Measurements from ENCODE around the gene LHFPL2.
A peak's percentile ranks its signal among the peaks of the same experiment; 100 is the strongest.

The LHFPL2 gene

DNA sequence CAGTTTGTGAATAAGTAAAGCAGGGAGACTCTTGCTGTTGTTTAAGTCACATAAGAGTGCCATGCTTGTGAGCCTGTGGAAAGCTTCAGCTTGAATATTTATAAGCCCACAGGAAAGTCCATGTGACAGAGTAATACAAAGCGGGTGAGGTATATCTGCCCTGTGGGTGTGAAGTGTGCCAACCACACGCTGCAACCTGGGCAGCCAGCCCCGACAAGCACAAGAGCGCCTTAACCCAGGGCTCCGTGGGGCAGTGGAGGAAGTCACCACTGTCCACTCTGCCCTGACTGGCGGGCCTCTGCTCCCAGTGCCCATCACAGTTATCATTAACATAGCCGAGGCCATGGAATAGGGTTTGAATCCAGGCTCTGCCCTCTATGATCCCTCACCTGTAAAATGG, 155.9 kb downstream of the LHFPL2 start:
- Mint-ChIP-seq H3K4me1 (no peaks in the 10 kb centered on the region), H3K9me3 (no peaks in the 10 kb centered on the region), H3K27me3 (peaks cover 14% of the 10 kb centered on the region), H3K27ac (ENCODE audit: low read depth) (no peak overlapping the region), H3K36me3 (ENCODE audit: insufficient read depth) (peaks cover 6% of the 10 kb centered on the region), H3K4me3 (no peak overlapping the region)
- no peak for DNase-seq (ENCODE audit: low spot score in 2 of 2)
- ATAC-seq (replicated peaks; ENCODE audit: extremely low read depth, poor library complexity, severe bottlenecking), result no peak

GRCh38 chr5:78492224-78492623, 156.3 kb downstream of the LHFPL2 start:
- no peak for ATAC-seq (replicated peaks; ENCODE audit: extremely low read depth, poor library complexity, severe bottlenecking)
- Mint-ChIP-seq H3K4me3 (no peak overlapping the region), H3K4me1 (no peaks in the 10 kb centered on the region), H3K27ac (ENCODE audit: low read depth) (no peak overlapping the region), H3K9me3 (no peaks in the 10 kb centered on the region), H3K36me3 (ENCODE audit: insufficient read depth) (peaks cover 6% of the 10 kb centered on the region), H3K27me3 (peaks cover 9% of the 10 kb centered on the region)
- DNase-seq (ENCODE audit: low spot score in 2 of 2), result no peak

- DNase-seq (ENCODE audit: low spot score in 2 of 2) (no peak), ATAC-seq (replicated peaks; ENCODE audit: extremely low read depth, poor library complexity, severe bottlenecking) (no peak)
- no peaks in the 10 kb centered on the region for H3K27me3 Mint-ChIP-seq
- no peak overlapping the region for H3K27ac Mint-ChIP-seq (ENCODE audit: low read depth)
- H3K4me1 Mint-ChIP-seq, result no peaks in the 10 kb centered on the region
- H3K4me3 Mint-ChIP-seq, result no peak overlapping the region
- H3K9me3 Mint-ChIP-seq, result no peaks in the 10 kb centered on the region
- H3K36me3 Mint-ChIP-seq (ENCODE audit: insufficient read depth), result peaks cover 5% of the 10 kb centered on the region
Measured at GRCh38 chr5:78490709-78491485, 157.7 kb downstream of the LHFPL2 start.

- DNase-seq (ENCODE audit: low spot score in 2 of 2) (no peak), ATAC-seq (replicated peaks; ENCODE audit: extremely low read depth, poor library complexity, severe bottlenecking) (no peak)
- no peak overlapping the region for H3K27ac Mint-ChIP-seq (ENCODE audit: low read depth)
- H3K27me3 Mint-ChIP-seq, result no peaks in the 10 kb centered on the region
- no peaks in the 10 kb centered on the region for H3K9me3 Mint-ChIP-seq
- H3K4me1 Mint-ChIP-seq, result peaks cover 13% of the 10 kb centered on the region
- peaks cover 9% of the 10 kb centered on the region for H3K36me3 Mint-ChIP-seq (ENCODE audit: insufficient read depth)
- no peak overlapping the region for H3K4me3 Mint-ChIP-seq
Measured at GRCh38 chr5:78487846-78488245, 160.7 kb downstream of the LHFPL2 start.

- H3K4me1 Mint-ChIP-seq, result peaks cover 16% of the 10 kb centered on the region
- ATAC-seq (replicated peaks; ENCODE audit: extremely low read depth, poor library complexity, severe bottlenecking) (no peak), DNase-seq (ENCODE audit: low spot score in 2 of 2) (no peak)
- no peak overlapping the region for H3K4me3 Mint-ChIP-seq
- H3K27ac Mint-ChIP-seq (ENCODE audit: low read depth), result no peak overlapping the region
- no peaks in the 10 kb centered on the region for H3K9me3 Mint-ChIP-seq
- H3K27me3 Mint-ChIP-seq, result no peaks in the 10 kb centered on the region
- peaks cover 10% of the 10 kb centered on the region for H3K36me3 Mint-ChIP-seq (ENCODE audit: insufficient read depth)
Measured at GRCh38 chr5:78486218-78486617, 162.4 kb downstream of the LHFPL2 start.

DNA sequence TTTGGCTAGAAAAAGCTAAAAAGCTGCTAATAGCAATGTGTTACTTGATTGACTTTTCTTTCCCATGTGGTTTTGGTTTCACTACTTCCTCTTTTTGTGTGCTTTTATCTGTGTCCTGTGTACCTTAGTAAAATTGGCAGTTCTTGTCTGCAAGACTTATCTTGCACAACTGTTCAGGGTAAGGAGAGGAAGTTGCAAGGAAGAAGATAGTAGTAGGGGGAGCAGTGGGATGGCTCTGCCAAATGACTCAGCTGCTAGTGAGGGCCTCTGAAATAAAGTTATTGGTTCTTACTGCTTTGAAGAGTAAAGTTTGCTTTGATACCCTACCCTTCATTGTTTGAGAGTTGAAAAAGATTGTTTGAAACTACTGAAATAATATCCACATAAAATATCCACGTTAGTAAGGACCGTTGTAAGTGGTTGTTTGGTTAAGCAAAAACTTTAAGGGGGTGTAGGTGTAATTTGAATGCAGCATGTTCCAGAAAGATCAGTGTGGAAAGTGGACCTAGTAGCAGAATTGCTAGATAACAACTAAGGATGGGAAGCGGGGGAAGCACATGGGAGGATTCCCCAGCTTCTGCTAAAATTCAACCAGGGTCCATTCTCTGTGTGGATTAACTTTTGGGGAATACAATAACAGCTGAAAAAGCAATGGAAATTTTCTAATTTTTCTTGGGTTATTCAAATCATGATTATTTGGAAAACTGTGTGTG, 164.6 kb downstream of the LHFPL2 start:
- peak overlapping the region; percentile 8 for H3K27ac Mint-ChIP-seq (ENCODE audit: low read depth)
- no peak overlapping the region for H3K4me3 Mint-ChIP-seq
- DNase-seq (ENCODE audit: low spot score in 2 of 2), result no peak

DNA sequence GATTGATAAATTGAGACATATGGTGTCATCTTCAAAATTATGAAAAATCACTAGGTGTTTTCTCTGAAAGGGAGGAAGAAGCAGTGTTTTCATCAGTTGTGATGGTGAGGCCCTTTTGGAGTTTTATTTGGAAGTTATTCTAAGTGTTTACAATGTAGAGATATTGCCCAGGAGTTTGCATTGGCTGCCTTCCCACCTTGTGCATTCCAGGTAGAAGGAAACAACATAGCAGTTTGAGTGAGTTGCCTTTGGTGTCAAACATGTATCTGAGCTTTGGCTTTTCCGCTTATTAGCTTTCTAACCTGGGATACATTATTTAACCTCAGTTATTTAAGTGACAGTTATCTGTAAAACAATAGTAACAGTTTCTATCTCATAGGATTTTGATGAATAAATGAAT, 165.6 kb downstream of the LHFPL2 start:
- Mint-ChIP-seq H3K4me3 (no peak overlapping the region), H3K27ac (ENCODE audit: low read depth) (no peak overlapping the region)

More for the DNA sequence above, 164.6 kb downstream of the LHFPL2 start:
- peaks cover 8% of the 10 kb centered on the region for H3K36me3 Mint-ChIP-seq (ENCODE audit: insufficient read depth)
- H3K4me1 Mint-ChIP-seq, result peaks cover 16% of the 10 kb centered on the region
- no peak for ATAC-seq (replicated peaks; ENCODE audit: extremely low read depth, poor library complexity, severe bottlenecking)
- no peaks in the 10 kb centered on the region for H3K27me3 Mint-ChIP-seq
- no peaks in the 10 kb centered on the region for H3K9me3 Mint-ChIP-seq

GRCh38 chr5:78476795-78477194, 171.8 kb downstream of the LHFPL2 start:
- Mint-ChIP-seq H3K36me3 (ENCODE audit: insufficient read depth) (peaks cover 5% of the 10 kb centered on the region), H3K9me3 (no peaks in the 10 kb centered on the region), H3K4me1 (no peaks in the 10 kb centered on the region), H3K27me3 (no peaks in the 10 kb centered on the region), H3K4me3 (no peak overlapping the region), H3K27ac (ENCODE audit: low read depth) (no peak overlapping the region)
- ATAC-seq (replicated peaks; ENCODE audit: extremely low read depth, poor library complexity, severe bottlenecking) (no peak), DNase-seq (ENCODE audit: low spot score in 2 of 2) (no peak)

More for the DNA sequence above, 165.6 kb downstream of the LHFPL2 start:
- peaks cover 8% of the 10 kb centered on the region for H3K36me3 Mint-ChIP-seq (ENCODE audit: insufficient read depth)
- H3K27me3 Mint-ChIP-seq, result no peaks in the 10 kb centered on the region
- ATAC-seq (replicated peaks; ENCODE audit: extremely low read depth, poor library complexity, severe bottlenecking), result no peak
- no peak for DNase-seq (ENCODE audit: low spot score in 2 of 2)
- H3K4me1 Mint-ChIP-seq, result peaks cover 16% of the 10 kb centered on the region
- no peaks in the 10 kb centered on the region for H3K9me3 Mint-ChIP-seq

- H3K9me3 Mint-ChIP-seq, result no peaks in the 10 kb centered on the region
- peaks cover 5% of the 10 kb centered on the region for H3K36me3 Mint-ChIP-seq (ENCODE audit: insufficient read depth)
- no peak for DNase-seq (ENCODE audit: low spot score in 2 of 2)
- H3K4me1 Mint-ChIP-seq, result no peaks in the 10 kb centered on the region
- no peaks in the 10 kb centered on the region for H3K27me3 Mint-ChIP-seq
- H3K27ac Mint-ChIP-seq (ENCODE audit: low read depth), result no peak overlapping the region
- ATAC-seq (replicated peaks; ENCODE audit: extremely low read depth, poor library complexity, severe bottlenecking), result no peak
- no peak overlapping the region for H3K4me3 Mint-ChIP-seq
Measured at GRCh38 chr5:78475370-78475769, 173.2 kb downstream of the LHFPL2 start.

GRCh38 chr5:78473751-78474150, 174.8 kb downstream of the LHFPL2 start:
- no peak overlapping the region for H3K4me3 Mint-ChIP-seq
- no peaks in the 10 kb centered on the region for H3K27me3 Mint-ChIP-seq
- H3K9me3 Mint-ChIP-seq, result no peaks in the 10 kb centered on the region
- ATAC-seq (replicated peaks; ENCODE audit: extremely low read depth, poor library complexity, severe bottlenecking), result no peak
- H3K27ac Mint-ChIP-seq (ENCODE audit: low read depth), result no peak overlapping the region
- DNase-seq (ENCODE audit: low spot score in 2 of 2), result no peak
- no peaks in the 10 kb centered on the region for H3K4me1 Mint-ChIP-seq
- H3K36me3 Mint-ChIP-seq (ENCODE audit: insufficient read depth), result peaks cover 6% of the 10 kb centered on the region

GRCh38 chr5:78472469-78473106, 176.0 kb downstream of the LHFPL2 start:
- Mint-ChIP-seq H3K4me3 (no peak overlapping the region), H3K4me1 (peaks cover 5% of the 10 kb centered on the region), H3K9me3 (no peaks in the 10 kb centered on the region), H3K27me3 (no peaks in the 10 kb centered on the region), H3K27ac (ENCODE audit: low read depth) (no peak overlapping the region), H3K36me3 (ENCODE audit: insufficient read depth) (peaks cover 6% of the 10 kb centered on the region)
- no peak for DNase-seq (ENCODE audit: low spot score in 2 of 2)
- ATAC-seq (replicated peaks; ENCODE audit: extremely low read depth, poor library complexity, severe bottlenecking), result no peak

- DNase-seq (ENCODE audit: low spot score in 2 of 2), result no peak
- H3K27ac Mint-ChIP-seq (ENCODE audit: low read depth), result no peak overlapping the region
- peaks cover 6% of the 10 kb centered on the region for H3K36me3 Mint-ChIP-seq (ENCODE audit: insufficient read depth)
- H3K27me3 Mint-ChIP-seq, result no peaks in the 10 kb centered on the region
- H3K4me3 Mint-ChIP-seq, result no peak overlapping the region
- peaks cover 5% of the 10 kb centered on the region for H3K4me1 Mint-ChIP-seq
- no peaks in the 10 kb centered on the region for H3K9me3 Mint-ChIP-seq
- ATAC-seq (replicated peaks; ENCODE audit: extremely low read depth, poor library complexity, severe bottlenecking), result no peak
Measured at GRCh38 chr5:78471896-78472295, 176.7 kb downstream of the LHFPL2 start.

All from central memory CD8-positive, alpha-beta T cell (primary cell).